Measurements from ENCODE around the gene TMEM132C.

DNA sequence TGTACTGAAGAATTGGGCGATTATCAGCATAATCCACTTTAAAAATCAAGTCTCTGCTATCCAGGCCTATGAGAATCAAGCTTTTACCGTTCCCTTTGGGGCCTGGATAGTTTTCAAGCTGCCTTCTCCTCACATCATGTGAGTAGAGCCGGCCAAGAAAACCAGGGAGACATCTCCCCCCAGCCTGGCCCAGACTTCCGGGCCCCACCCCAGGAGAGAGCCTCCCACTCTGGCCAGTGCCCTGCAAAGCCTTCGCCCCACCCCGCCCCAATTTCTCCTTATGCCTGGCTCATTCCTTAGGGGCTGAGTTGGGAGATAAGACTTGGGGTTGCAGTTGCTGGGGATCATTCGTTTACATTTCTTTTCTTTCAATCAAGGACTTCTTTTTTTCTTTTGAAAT lies 1.4 kb upstream of the TMEM132C start:
- TF ChIP-seq CTCF (IDR thresholded peaks at IDR 0.05) (no peak), POLR2A (IDR thresholded peaks at IDR 0.05) (no peak), EP300 (IDR thresholded peaks at IDR 0.05) (no peak)
